ENCODE measurements around the gene DNAH14. TPM values are rescaled to one million over a fixed set of nuclear protein-coding genes. Genes with fewer than 3 reads are reported as not detected.

DNAH14 gene
- total and polyA plus RNA-seq, 2 of the 13 experiments (the other 11 are each of a cell fraction or from before 2014, with no cell fraction given) = 4.5 to 27.5 TPM

- TF ChIP-seq KDM5B (CRISPR knock-in tag; IDR thresholded peaks at IDR 0.05; ENCODE audit: borderline replicate concordance) (no peak), ZNF567 (CRISPR knock-in tag; IDR thresholded peaks at IDR 0.05; ENCODE audit: borderline replicate concordance) (no peak), KLF6 (CRISPR knock-in tag; IDR thresholded peaks at IDR 0.05) (no peak), ZNF329 (CRISPR knock-in tag; IDR thresholded peaks at IDR 0.05; ENCODE audit: low read depth) (no peak), DMAP1 (CRISPR knock-in tag; IDR thresholded peaks at IDR 0.05) (no peak), HIC2 (CRISPR knock-in tag; IDR thresholded peaks at IDR 0.05; ENCODE audit: low read depth) (no peak), ZSCAN25 (CRISPR knock-in tag; IDR thresholded peaks at IDR 0.05) (no peak)
- Histone ChIP-seq H4K20me1 (ENCODE audit: insufficient read depth, low read length) (no peaks in the 10 kb centered on the region), H3K27ac (ENCODE audit: extremely low read length, insufficient read depth, low read length) (no peak overlapping the region), H3K9ac (ENCODE audit: insufficient read depth, low read depth, low read length) (no peak overlapping the region), H3K4me1 (ENCODE audit: insufficient read depth, low read length) (no peaks in the 10 kb centered on the region), H3K9me3 (ENCODE audit: low read length) (no peaks in the 10 kb centered on the region), H3K79me2 (ENCODE audit: insufficient read depth, low read length) (no peaks in the 10 kb centered on the region), H3K4me2 (ENCODE audit: low read depth, low read length) (no peak overlapping the region), H3K4me3 (replicated peaks in 1 of 3; ENCODE audit: insufficient read depth in 1 of 3, low read depth in 2 of 3, low read length in 3 of 3) (no peak overlapping the region), H3K36me3 (replicated peaks in 1 of 2; ENCODE audit: control insufficient read depth in 1 of 2, insufficient read depth in 2 of 2, low read length in 2 of 2) (no peaks in the 10 kb centered on the region), H3K27me3 (ENCODE audit: control insufficient read depth in 1 of 2, insufficient read depth in 2 of 2, low read length in 2 of 2) (no peaks in the 10 kb centered on the region), H2AFZ (ENCODE audit: low read length) (no peak overlapping the region)
- no TSS peak for BruUV-seq (replicated peaks)
- ChIA-PET POLR2A (no interaction called here), CTCF (ENCODE audit: low intra/inter-chr PET ratio, low total read pairs) (no interaction called here)
- 69% methylated on average over 4 of the region's 4 CpGs for WGBS (ENCODE audit: low lambda C conversion rate)
- intact Hi-C loops (cut with micrococcal nuclease; ENCODE audit: unreplicated experiment) (no loop called here), in situ Hi-C loops (cut with HindIII; ENCODE audit: extremely low pct_ligation_motif_present, low pct_unique_long_range_greater_than_20kb) (no loop called here)
- no peak for DNase-seq (ENCODE audit: low spot score)
- ATAC-seq = no peak
- FAIRE-seq = no peak
Measured at GRCh38 chr1:225374996-225375395, 445.5 kb downstream of the DNAH14 start.

- Histone ChIP-seq H4K20me1 (ENCODE audit: insufficient read depth, low read length) (no peaks in the 10 kb centered on the region), H3K4me3 (replicated peaks in 1 of 3; ENCODE audit: insufficient read depth in 1 of 3, low read depth in 2 of 3, low read length in 3 of 3) (no peak overlapping the region), H3K36me3 (replicated peaks in 1 of 2; ENCODE audit: control insufficient read depth in 1 of 2, insufficient read depth in 2 of 2, low read length in 2 of 2) (no peaks in the 10 kb centered on the region), H3K79me2 (ENCODE audit: insufficient read depth, low read length) (no peaks in the 10 kb centered on the region), H3K4me1 (ENCODE audit: insufficient read depth, low read length) (no peaks in the 10 kb centered on the region), H3K27ac (ENCODE audit: extremely low read length, insufficient read depth, low read length) (no peak overlapping the region), H3K27me3 (ENCODE audit: control insufficient read depth in 1 of 2, insufficient read depth in 2 of 2, low read length in 2 of 2) (0 out of 5 replicates have a peak, but pooled peaks cover 0 to 3% of the 10 kb centered on the region in 2 experiments), H2AFZ (ENCODE audit: low read length) (no peak overlapping the region), H3K4me2 (ENCODE audit: low read depth, low read length) (no peak overlapping the region), H3K9ac (ENCODE audit: insufficient read depth, low read depth, low read length) (no peak overlapping the region), H3K9me3 (ENCODE audit: low read length) (no peaks in the 10 kb centered on the region)
- 7% methylated on average over 10 of the region's 10 CpGs for WGBS (ENCODE audit: low lambda C conversion rate)
- BruUV-seq (replicated peaks) = no TSS peak
- intact Hi-C loops (cut with micrococcal nuclease; ENCODE audit: unreplicated experiment) (no loop called here), in situ Hi-C loops (cut with HindIII; ENCODE audit: extremely low pct_ligation_motif_present, low pct_unique_long_range_greater_than_20kb) (no loop called here)
- CTCF ChIA-PET (ENCODE audit: low intra/inter-chr PET ratio, low total read pairs) = no interaction called here
- ATAC-seq (peak; percentile 69), DNase-seq (ENCODE audit: low spot score) (peak; percentile 10), FAIRE-seq (no peak)
- POLR2A ChIA-PET = no interaction called here
- no peak for TF ChIP-seq ZXDC (CRISPR knock-in tag; IDR thresholded peaks at IDR 0.05)
- no peak for TF ChIP-seq SATB2 (CRISPR knock-in tag; IDR thresholded peaks at IDR 0.05)
- TF ChIP-seq MAFF (IDR thresholded peaks at IDR 0.05; ENCODE audit: low read depth, low read length) = no peak
- TF ChIP-seq KLF16 (CRISPR knock-in tag; IDR thresholded peaks at IDR 0.05) = no peak
- no peak for TF ChIP-seq ZSCAN30 (CRISPR knock-in tag; IDR thresholded peaks at IDR 0.05)
- no peak for TF ChIP-seq ZNF432 (CRISPR knock-in tag; IDR thresholded peaks at IDR 0.05; ENCODE audit: borderline replicate concordance)
- TF ChIP-seq ZNF598 (CRISPR knock-in tag; IDR thresholded peaks at IDR 0.05; ENCODE audit: borderline replicate concordance) = no peak
- TF ChIP-seq MXD1 (CRISPR knock-in tag; IDR thresholded peaks at IDR 0.05) = no peak
- TF ChIP-seq HNRNPH1 (optimal IDR thresholded peaks at IDR 0.05; ENCODE audit: low read depth, low read length) = no peak
Measured at GRCh38 chr1:225378880-225379279, 449.4 kb downstream of the DNAH14 start.
